Measurements from ENCODE around the gene TRIB2.

The TRIB2 gene

GRCh38 chr2:12773586-12774394 lies 57.1 kb downstream of the TRIB2 start:
- Histone ChIP-seq H3K4me1 (ENCODE audit: control insufficient read depth in 1 of 2, insufficient read depth in 2 of 2, low read length in 2 of 2) (no peaks in the 10 kb centered on the region), H3K9ac (ENCODE audit: low read depth in 1 of 2, low read length in 2 of 2) (no peak overlapping the region), H3K27me3 (ENCODE audit: control insufficient read depth in 1 of 2, insufficient read depth in 2 of 2, low read length in 2 of 2) (no peaks in the 10 kb centered on the region), H3K9me3 (ENCODE audit: control insufficient read depth in 1 of 2, low read length in 2 of 2) (no peaks in the 10 kb centered on the region), H3K27ac (ENCODE audit: low read depth, low read length) (no peak overlapping the region), H3K4me3 (ENCODE audit: low read depth in 1 of 2, low read length in 2 of 2) (no peak overlapping the region), H3K36me3 (ENCODE audit: control insufficient read depth in 1 of 2, insufficient read depth in 2 of 2, low read length in 2 of 2) (no peaks in the 10 kb centered on the region)

DNA sequence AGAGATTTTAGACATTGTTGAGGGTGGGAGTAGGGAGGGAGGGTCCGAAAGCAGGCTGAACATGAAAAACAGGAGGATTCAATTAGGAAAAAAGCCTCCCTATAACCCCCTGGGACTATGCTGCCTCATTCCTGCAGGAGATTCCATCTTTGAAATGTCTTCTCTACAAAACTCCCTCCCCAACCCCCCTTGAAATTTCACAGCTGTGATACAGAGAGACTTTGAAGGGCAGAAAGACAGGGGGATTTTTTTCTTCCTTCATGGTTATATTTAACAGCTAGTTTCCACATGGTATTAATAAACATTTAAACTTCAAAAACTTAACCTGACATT lies 57.6 kb downstream of the TRIB2 start:
- H3K9ac ChIP-seq (ENCODE audit: low read depth in 1 of 2, low read length in 2 of 2) = no peak overlapping the region
- no peaks in the 10 kb centered on the region for H3K9me3 ChIP-seq (ENCODE audit: control insufficient read depth in 1 of 2, low read length in 2 of 2)
- no peaks in the 10 kb centered on the region for H3K4me1 ChIP-seq (ENCODE audit: control insufficient read depth in 1 of 2, insufficient read depth in 2 of 2, low read length in 2 of 2)
- no peak overlapping the region for H3K4me3 ChIP-seq (ENCODE audit: low read depth in 1 of 2, low read length in 2 of 2)
- no peaks in the 10 kb centered on the region for H3K36me3 ChIP-seq (ENCODE audit: control insufficient read depth in 1 of 2, insufficient read depth in 2 of 2, low read length in 2 of 2)
- no peak overlapping the region for H3K27ac ChIP-seq (ENCODE audit: low read depth, low read length)
- no peaks in the 10 kb centered on the region for H3K27me3 ChIP-seq (ENCODE audit: control insufficient read depth in 1 of 2, insufficient read depth in 2 of 2, low read length in 2 of 2)

DNA sequence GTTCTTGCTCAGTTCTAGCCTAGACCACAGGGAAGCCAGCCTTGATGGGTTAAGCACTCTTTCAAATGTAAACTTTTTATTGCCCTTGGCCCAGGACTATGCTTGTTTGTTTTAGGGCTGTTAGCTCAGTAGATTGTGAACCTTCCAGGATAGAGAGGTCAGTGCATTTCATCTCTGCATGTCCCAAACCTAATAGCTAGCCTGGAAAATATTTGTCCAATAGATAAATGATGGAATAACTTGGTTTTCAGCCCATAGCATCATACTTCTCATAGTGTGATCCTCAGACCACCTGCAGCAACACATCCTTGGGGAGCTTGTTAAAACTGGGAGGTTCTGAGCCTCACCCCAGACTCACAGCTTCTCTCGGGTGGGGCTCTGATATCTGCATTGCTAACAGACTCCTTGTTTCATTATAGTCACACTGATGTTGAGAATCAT lies 59.8 kb downstream of the TRIB2 start:
- Histone ChIP-seq H3K27me3 (ENCODE audit: control insufficient read depth in 1 of 2, insufficient read depth in 2 of 2, low read length in 2 of 2) (no peaks in the 10 kb centered on the region), H3K9me3 (ENCODE audit: control insufficient read depth in 1 of 2, low read length in 2 of 2) (no peaks in the 10 kb centered on the region), H3K9ac (ENCODE audit: low read depth in 1 of 2, low read length in 2 of 2) (no peak overlapping the region), H3K4me1 (ENCODE audit: control insufficient read depth in 1 of 2, insufficient read depth in 2 of 2, low read length in 2 of 2) (no peaks in the 10 kb centered on the region), H3K27ac (ENCODE audit: low read depth, low read length) (no peak overlapping the region), H3K4me3 (ENCODE audit: low read depth in 1 of 2, low read length in 2 of 2) (no peak overlapping the region), H3K36me3 (ENCODE audit: control insufficient read depth in 1 of 2, insufficient read depth in 2 of 2, low read length in 2 of 2) (no peaks in the 10 kb centered on the region)

DNA sequence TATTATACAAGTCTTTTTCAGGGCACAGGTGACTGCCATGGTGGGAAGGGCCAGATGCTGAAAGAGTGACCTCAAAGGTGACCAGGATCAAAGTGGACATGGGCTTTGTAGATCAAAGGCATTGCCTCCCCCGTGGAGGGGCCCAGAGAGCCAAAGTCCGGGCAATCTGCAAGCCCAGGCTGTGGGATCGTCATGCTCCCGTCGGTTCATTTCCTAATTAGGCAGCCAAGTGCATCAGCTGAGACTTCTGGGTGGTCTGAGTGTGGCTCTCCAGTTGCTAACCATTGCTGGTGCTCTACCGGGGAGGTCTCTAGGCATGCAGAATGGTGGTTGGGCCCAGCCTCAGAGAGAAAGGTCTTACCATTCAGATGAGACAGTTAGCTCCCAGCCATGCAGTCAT lies 61.6 kb downstream of the TRIB2 start:
- H3K36me3 ChIP-seq (ENCODE audit: control insufficient read depth in 1 of 2, insufficient read depth in 2 of 2, low read length in 2 of 2) = no peaks in the 10 kb centered on the region
- H3K27ac ChIP-seq (ENCODE audit: low read depth, low read length) = no peak overlapping the region
- H3K4me1 ChIP-seq (ENCODE audit: control insufficient read depth in 1 of 2, insufficient read depth in 2 of 2, low read length in 2 of 2) = no peaks in the 10 kb centered on the region

GRCh38 chr2:12778811-12779579 lies 62.3 kb downstream of the TRIB2 start:
- H3K27me3 ChIP-seq (ENCODE audit: control insufficient read depth in 1 of 2, insufficient read depth in 2 of 2, low read length in 2 of 2) = no peaks in the 10 kb centered on the region
- no peak overlapping the region for H3K27ac ChIP-seq (ENCODE audit: low read depth, low read length)
- H3K36me3 ChIP-seq (ENCODE audit: control insufficient read depth in 1 of 2, insufficient read depth in 2 of 2, low read length in 2 of 2) = no peaks in the 10 kb centered on the region
- no peak overlapping the region for H3K4me3 ChIP-seq (ENCODE audit: low read depth in 1 of 2, low read length in 2 of 2)
- no peaks in the 10 kb centered on the region for H3K4me1 ChIP-seq (ENCODE audit: control insufficient read depth in 1 of 2, insufficient read depth in 2 of 2, low read length in 2 of 2)
- H3K9ac ChIP-seq (ENCODE audit: low read depth in 1 of 2, low read length in 2 of 2) = no peak overlapping the region
- no peaks in the 10 kb centered on the region for H3K9me3 ChIP-seq (ENCODE audit: control insufficient read depth in 1 of 2, low read length in 2 of 2)

More for the DNA sequence above, 61.6 kb downstream of the TRIB2 start:
- Histone ChIP-seq H3K9ac (ENCODE audit: low read depth in 1 of 2, low read length in 2 of 2) (no peak overlapping the region), H3K4me3 (ENCODE audit: low read depth in 1 of 2, low read length in 2 of 2) (no peak overlapping the region), H3K9me3 (ENCODE audit: control insufficient read depth in 1 of 2, low read length in 2 of 2) (no peaks in the 10 kb centered on the region), H3K27me3 (ENCODE audit: control insufficient read depth in 1 of 2, insufficient read depth in 2 of 2, low read length in 2 of 2) (no peaks in the 10 kb centered on the region)

DNA sequence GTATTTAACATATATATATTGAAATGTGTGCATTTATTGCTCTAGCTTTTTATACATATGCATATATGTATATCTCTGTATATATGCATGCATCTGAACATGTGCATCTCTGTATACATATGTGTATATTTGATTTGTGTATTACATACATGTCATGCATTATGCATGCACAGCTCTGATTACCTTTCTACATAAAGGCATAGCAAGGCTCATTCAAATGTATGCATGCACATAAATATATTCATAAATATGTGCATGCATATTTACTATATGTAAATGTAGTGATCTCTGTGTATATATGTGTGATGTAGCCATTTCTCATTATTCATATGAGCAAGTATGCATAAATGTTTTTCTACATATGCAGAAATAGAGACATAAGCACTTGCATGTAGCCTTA lies 64.6 kb downstream of the TRIB2 start:
- H3K9ac ChIP-seq (ENCODE audit: low read depth in 1 of 2, low read length in 2 of 2) = no peak overlapping the region
- H3K27ac ChIP-seq (ENCODE audit: low read depth, low read length) = no peak overlapping the region
- no peak overlapping the region for H3K4me3 ChIP-seq (ENCODE audit: low read depth in 1 of 2, low read length in 2 of 2)
- no peaks in the 10 kb centered on the region for H3K36me3 ChIP-seq (ENCODE audit: control insufficient read depth in 1 of 2, insufficient read depth in 2 of 2, low read length in 2 of 2)
- no peaks in the 10 kb centered on the region for H3K4me1 ChIP-seq (ENCODE audit: control insufficient read depth in 1 of 2, insufficient read depth in 2 of 2, low read length in 2 of 2)
- no peaks in the 10 kb centered on the region for H3K9me3 ChIP-seq (ENCODE audit: control insufficient read depth in 1 of 2, low read length in 2 of 2)
- H3K27me3 ChIP-seq (ENCODE audit: control insufficient read depth in 1 of 2, insufficient read depth in 2 of 2, low read length in 2 of 2) = no peaks in the 10 kb centered on the region

GRCh38 chr2:12787891-12788801 lies 71.4 kb downstream of the TRIB2 start:
- Histone ChIP-seq H3K36me3 (ENCODE audit: control insufficient read depth in 1 of 2, insufficient read depth in 2 of 2, low read length in 2 of 2) (no peaks in the 10 kb centered on the region), H3K4me1 (ENCODE audit: control insufficient read depth in 1 of 2, insufficient read depth in 2 of 2, low read length in 2 of 2) (no peaks in the 10 kb centered on the region), H3K4me3 (ENCODE audit: low read depth in 1 of 2, low read length in 2 of 2) (no peak overlapping the region), H3K27me3 (ENCODE audit: control insufficient read depth in 1 of 2, insufficient read depth in 2 of 2, low read length in 2 of 2) (no peaks in the 10 kb centered on the region), H3K9me3 (ENCODE audit: control insufficient read depth in 1 of 2, low read length in 2 of 2) (no peaks in the 10 kb centered on the region), H3K27ac (ENCODE audit: low read depth, low read length) (no peak overlapping the region), H3K9ac (ENCODE audit: low read depth in 1 of 2, low read length in 2 of 2) (no peak overlapping the region)

GRCh38 chr2:12791906-12792305 lies 75.2 kb downstream of the TRIB2 start:
- Histone ChIP-seq H3K27me3 (ENCODE audit: control insufficient read depth in 1 of 2, insufficient read depth in 2 of 2, low read length in 2 of 2) (no peaks in the 10 kb centered on the region), H3K9me3 (ENCODE audit: control insufficient read depth in 1 of 2, low read length in 2 of 2) (no peaks in the 10 kb centered on the region), H3K36me3 (ENCODE audit: control insufficient read depth in 1 of 2, insufficient read depth in 2 of 2, low read length in 2 of 2) (no peaks in the 10 kb centered on the region), H3K27ac (ENCODE audit: low read depth, low read length) (no peak overlapping the region), H3K4me1 (ENCODE audit: control insufficient read depth in 1 of 2, insufficient read depth in 2 of 2, low read length in 2 of 2) (no peaks in the 10 kb centered on the region), H3K9ac (ENCODE audit: low read depth in 1 of 2, low read length in 2 of 2) (no peak overlapping the region), H3K4me3 (ENCODE audit: low read depth in 1 of 2, low read length in 2 of 2) (no peak overlapping the region)
